ENCODE measurements around the gene MPPED2.

Gene MPPED2

GRCh38 chr11:30533445-30533947, 52.7 kb downstream of the MPPED2 start:
- no peak for DNase-seq (ENCODE audit: low read depth)

DNA sequence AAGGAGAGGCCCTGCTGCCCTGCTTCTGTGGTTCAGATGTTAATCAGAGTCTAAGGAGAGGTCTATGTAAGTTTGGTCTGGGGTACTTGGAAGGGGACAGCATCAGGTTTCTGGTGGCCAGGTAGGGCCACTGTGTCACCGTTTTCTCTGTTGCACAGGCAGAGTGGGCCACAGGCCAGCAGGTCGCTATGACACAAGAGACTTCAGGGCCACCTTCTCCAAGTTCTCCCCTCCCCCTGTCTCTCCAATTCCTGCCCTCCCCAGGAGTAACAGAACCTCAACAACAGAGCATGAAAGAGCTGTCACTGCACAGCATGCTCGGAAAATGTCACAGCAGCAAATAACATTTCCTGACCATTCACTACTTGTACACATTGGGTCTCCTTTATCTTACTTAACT, 58.6 kb downstream of the MPPED2 start:
- no peak for DNase-seq (ENCODE audit: low read depth)

GRCh38 chr11:30526558-30526957, 59.6 kb downstream of the MPPED2 start:
- DNase-seq (ENCODE audit: low read depth): no peak

DNA sequence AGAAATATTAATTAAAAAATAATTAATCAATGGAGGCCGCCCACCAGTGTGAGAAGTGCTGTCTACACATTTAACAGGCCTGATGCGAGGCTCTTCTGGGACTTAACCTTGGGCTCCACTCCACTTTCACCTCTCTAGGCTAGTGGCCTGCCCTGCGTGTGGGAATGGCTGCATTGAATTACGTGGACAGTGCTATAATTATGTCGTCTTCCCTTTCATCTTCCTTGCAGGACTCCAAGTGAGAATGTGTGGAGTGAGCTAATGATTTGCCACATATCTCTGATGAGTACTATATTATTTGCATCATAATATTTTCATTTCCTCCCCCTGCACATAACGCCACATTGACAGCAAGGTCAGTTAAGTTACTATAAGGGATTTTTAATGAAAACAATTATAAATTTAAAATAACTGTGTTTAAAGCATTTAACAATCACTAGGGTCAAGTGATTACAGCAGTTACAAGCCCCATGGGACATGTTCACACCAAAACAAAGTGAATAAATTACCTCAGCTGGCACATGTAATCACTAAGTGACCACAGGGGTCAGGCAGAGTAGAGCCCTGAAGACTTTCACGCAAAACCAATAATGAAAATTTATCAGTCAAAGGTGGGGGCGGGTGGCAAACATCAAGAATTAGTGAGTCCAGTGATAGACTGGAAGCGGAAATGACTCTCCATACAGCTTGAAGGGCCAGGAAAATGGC, 63.5 kb downstream of the MPPED2 start:
- no peak for DNase-seq (ENCODE audit: low read depth)

DNA sequence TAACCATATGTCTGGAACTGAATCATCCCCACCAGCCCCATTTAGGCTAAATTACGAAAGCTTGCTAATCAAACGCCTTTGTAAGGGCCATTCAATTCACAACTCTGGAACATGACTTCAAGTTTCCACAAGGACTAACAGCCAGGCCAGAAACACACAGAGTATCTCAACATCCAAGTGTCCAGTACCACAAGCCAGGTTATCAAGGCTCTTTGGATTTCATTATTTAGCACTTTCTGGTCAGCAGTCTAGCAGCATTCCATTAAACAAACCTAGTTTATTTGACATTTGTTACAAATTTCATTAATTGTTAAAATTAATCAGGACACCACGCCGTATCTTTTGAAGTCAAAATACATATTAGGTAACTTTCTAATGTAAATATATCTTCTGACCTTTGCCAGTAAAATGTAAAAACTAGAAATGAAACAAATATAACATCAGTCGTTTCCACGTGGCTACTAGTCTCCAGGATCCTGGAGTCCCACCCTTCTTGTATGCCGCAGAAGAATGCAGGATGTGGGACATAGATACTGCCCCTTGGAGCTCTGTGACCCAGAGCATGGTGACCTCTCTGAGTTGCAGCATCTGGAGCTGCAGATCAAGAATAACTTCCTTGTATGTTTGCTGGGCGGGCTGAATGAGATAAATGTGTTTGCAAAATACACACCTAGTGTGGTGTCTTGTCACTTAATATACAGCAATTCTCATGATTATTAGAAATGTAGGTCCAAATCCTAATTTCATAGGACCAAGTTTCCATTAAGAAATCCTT, 64.7 kb downstream of the MPPED2 start:
- no peak for DNase-seq (ENCODE audit: low read depth)

DNA sequence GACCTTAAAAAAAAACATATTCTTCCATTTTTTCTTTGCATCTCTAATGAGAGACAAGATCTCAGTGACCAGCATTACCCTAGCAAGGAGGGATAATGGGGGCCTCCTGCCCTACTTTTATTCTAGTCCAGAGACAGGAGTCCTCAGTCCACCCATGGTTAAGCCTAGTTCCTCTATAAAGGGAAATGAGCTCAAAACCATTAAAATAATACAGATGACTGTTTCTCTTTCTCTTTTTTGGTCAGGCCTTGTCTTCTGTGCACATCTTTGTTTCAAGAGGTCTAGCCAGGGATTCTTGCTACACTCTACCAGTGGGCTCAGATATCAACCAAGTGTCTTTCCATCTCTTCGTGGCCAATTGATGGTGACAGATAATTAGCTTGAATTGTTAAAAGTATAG, 73.1 kb downstream of the MPPED2 start:
- no peak for DNase-seq (ENCODE audit: low read depth)

DNA sequence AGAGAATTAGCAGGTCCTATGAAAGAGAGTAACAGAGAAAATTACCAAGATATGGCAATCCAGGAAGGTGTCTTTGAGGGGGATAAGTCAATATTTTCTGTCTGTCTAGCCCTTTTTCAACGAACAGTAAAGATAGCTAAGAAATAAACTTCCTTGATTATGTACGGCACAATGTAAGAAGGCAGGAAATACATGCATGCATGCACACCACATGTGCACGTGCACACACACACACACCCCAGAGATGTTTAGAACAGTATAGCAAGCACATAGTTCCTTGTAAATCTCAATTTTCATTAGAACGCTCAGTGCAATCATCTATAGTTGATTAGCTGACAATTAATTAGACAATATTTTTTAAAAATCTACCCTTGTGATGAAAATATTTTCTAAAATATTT, 74.7 kb downstream of the MPPED2 start:
- DNase-seq (ENCODE audit: low read depth): no peak

DNA sequence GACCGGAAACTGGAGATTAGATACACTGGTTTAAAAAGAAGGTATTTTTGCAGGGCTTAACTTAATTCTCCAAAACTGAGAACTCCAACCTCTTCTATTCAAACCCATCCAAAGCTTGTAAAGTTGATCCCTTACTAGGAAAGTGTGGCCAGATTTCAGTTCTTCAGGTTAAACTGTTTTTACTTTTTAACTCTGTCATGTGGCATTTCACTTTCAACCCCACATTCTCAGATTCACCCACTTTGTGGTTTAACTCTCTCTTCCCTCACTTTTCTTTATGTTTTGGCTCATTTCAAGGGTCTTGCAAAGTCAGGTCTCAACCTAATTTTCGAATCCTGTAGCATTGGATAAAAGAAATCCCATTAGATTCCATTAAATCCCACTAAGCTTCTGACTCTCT, 75.4 kb downstream of the MPPED2 start:
- no peak for DNase-seq (ENCODE audit: low read depth)

DNA sequence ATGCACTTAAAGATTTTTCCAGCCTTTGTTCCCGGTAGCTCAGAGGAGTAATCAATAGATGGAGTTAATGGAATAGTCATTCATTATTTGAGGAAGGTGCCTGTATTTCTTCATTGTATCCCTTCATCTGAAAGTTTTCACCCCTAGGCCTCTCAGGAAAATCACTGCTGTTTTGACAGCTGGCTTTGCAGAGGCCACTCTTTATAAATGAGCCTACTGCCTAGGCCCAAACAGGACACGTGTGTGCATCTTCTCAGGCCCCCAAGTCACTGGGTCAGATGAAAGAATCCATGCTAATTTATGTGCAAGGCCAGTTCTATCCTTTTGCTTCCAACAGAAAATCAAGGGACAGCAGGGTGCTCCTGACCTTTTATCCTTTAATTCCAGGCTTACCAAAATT, 76.8 kb downstream of the MPPED2 start:
- no peak for DNase-seq (ENCODE audit: low read depth)

- DNase-seq (ENCODE audit: low read depth): no peak
Observed at GRCh38 chr11:30508594-30508993, 77.6 kb downstream of the MPPED2 start.

GRCh38 chr11:30505603-30506002, 80.5 kb downstream of the MPPED2 start:
- DNase-seq (ENCODE audit: low read depth): no peak

DNA sequence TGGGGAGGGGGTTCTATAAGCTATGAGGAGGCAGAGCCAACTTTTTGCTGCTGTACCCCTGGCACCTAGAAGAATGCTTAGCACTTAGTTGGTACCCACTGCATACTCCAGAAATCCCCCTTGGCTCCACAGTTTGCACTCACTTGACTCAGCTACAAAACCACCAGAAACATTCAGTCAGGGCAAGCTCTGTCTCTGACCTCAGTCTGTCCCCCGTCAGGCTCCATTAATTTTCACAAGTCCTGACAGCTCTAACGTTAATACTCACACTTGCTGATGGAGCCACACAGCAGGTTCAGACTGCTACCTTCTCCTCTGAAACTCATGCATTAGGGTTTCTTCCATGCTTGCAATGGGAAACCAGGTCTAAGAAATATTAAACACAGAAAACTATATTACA, 81.7 kb downstream of the MPPED2 start:
- no peak for DNase-seq (ENCODE audit: low read depth)

DNA sequence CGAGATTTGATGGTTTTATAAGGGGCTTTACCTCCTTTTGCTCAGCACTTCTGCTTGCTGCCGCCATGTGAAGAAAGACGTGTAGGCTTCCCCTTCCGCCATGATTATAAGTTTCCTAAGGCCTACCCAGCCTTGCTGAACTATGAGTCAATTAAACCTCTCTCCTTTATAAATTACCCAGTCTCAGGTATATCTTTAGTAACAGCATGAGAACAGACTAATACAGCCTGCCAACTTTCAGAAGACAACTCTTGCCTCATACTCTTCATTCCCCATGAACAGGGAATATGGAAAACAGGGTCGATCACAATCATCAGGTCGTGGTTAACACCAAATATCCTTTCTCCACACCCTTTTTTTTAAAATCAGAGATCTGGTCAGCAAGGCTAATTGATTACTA, 83.0 kb downstream of the MPPED2 start:
- DNase-seq (ENCODE audit: low read depth): no peak

DNA sequence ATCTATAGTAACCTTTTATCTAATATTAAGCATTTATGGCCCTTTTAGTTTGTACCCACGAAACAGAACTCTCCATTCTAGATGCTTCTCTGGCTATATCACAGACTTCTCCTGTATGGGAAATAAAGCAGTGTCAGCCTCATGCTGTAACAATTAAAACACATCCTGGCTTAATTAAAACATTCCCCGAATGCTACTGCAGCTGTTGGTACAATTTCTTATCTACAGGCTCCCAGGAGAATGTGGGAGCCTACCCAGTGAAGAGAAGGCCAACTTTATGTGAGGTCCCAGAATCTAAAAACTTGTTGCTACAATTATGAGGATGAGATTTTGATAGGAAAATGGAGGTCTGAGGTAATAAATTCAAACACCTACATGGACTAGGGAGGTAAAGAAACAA, 83.8 kb downstream of the MPPED2 start:
- DNase-seq (ENCODE audit: low read depth): no peak

DNA sequence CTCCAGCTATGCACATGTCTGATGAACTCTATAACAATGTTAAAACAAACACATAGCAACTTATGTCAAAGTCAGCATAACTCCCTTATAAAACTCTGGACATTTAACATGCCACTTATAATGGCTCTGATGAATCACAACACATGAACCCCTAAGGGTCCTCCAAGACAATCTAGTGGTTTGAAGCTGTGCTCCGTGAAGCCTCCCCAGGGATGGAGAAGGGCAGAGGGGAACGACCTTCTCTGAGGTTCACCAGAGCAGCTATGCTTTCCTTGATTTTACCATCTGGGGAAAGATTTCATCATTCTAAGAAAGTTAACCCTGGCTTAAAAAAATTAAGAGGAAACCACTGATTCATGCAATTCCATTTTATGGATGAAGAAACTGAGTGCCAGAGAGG, 84.4 kb downstream of the MPPED2 start:
- no peak for DNase-seq (ENCODE audit: low read depth)

DNA sequence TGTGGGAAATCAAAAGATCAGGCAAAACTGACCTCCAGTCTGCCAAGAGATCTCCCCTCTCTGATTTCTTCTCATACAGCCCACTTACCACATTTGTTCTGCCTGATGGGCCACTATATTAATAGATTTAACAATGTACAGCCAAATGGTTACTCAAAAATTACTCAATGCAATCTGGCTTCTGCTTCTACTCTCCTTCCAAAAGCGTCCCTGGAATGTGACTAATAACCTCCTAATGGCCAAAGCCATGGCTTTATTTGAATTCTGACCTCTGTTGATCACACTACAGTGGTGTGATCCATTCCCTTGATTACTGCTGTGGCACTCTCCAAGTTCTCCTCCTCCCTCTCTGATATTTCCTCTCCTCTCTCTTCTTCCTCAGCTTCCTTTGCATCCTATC, 86.2 kb downstream of the MPPED2 start:
- no peak for DNase-seq (ENCODE audit: low read depth)

GRCh38 chr11:30497600-30497999, 88.6 kb downstream of the MPPED2 start:
- no peak for DNase-seq (ENCODE audit: low read depth)

DNA sequence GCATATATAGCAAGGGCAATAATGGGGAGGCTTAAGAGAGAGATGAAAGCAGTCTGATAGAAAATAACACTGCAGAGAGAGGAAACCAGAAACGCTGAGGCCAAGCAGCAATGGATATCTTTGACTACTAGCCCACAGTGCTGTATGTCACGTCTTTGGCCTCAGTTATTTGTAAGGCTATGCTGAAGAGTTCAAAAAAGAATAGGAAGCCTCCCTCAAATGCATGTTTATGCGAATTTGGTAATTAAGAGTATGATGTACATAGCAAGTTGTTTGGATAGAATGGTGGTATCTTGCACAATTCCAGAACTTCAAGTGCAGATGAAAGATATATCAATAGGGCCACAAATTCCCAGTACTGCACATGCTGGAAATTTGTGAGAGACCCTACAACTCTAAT, 89.2 kb downstream of the MPPED2 start:
- no peak for DNase-seq (ENCODE audit: low read depth)

- DNase-seq (ENCODE audit: low read depth): no peak
Observed at GRCh38 chr11:30495437-30495836, 90.7 kb downstream of the MPPED2 start.

GRCh38 chr11:30489511-30489910, 96.6 kb downstream of the MPPED2 start:
- no peak for DNase-seq (ENCODE audit: low read depth)

- no peak for DNase-seq (ENCODE audit: low read depth)
Observed at GRCh38 chr11:30489076-30489475, 97.1 kb downstream of the MPPED2 start.

DNA sequence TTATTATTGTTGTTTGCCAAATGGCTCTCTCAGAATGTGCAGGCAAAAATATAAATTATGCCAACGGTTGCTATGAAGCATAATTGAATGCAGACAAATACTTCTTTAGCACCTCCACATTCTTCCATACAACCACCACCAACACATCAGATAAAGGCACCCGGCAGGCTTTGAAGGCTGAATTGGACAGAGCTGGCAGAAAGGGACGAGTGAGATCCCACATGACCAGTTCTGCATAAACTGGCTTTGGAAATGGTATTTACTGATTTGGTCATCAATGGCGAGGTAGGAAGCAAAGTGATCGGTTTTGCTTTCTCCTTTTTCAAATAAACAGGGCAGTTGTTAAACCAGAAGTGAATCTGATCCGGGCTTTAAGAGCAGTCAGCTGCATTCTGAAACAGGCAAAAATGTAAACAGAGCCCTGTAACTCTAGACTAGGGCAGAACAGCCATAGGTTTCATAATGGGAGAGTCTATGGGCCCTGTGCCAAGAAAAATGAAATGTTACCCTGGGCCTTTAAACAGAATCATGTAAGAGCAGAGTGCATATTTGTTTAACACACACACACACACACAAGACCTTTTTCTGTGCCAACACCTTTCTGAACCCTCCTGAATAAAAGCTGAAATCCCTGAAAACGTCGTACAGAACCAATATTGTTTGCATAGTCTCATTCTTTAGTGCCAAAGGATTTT, 97.7 kb downstream of the MPPED2 start:
- DNase-seq (ENCODE audit: low read depth): no peak

Measured in stimulated activated CD8-positive, alpha-beta memory T cell treated with anti-CD3 and anti-CD28 coated beads, Interleukin-15, amount 100 ng/mL, for 24 hours (primary cell).